ENCODE results near the gene PRRX1.

PRRX1 gene

DNA sequence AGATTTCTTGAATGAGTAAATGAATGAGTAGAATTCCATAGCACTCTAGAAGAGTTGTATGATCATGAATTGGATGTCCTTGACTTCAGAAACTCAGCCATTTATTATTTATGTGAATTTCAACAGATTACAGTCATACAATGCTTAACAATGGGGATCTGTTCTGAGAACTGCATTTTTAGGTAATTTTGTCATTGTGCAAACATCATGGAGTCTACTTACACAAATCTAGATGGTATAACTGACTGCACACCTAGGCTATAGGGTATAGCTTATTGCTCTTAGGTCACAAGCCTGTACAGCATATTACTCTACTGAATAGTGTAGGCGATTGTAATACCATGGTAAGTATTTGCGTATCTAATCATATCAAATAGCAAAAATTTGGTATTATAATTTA lies 59.6 kb downstream of the PRRX1 start:
- no peak for DNase-seq

DNA sequence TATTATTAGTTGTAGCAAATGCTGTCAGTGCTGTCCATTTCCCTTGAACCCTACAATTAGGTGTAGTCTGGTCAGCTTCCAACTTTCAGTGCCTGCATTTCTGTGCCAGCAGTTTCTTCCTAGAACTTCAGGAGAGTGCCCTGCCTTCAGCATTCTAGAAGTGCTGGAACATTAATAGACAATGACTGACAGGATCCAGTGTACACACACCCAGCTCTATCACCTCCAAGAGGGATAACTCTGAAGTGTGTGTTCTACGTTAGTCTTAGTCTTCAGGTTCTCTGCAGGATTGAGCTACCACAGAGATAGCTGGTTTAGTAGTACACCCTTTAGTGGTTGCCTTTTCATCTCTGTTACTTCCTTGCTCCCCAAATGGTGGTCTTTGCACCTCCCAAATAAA lies 61.4 kb downstream of the PRRX1 start:
- no peak for DNase-seq

DNA sequence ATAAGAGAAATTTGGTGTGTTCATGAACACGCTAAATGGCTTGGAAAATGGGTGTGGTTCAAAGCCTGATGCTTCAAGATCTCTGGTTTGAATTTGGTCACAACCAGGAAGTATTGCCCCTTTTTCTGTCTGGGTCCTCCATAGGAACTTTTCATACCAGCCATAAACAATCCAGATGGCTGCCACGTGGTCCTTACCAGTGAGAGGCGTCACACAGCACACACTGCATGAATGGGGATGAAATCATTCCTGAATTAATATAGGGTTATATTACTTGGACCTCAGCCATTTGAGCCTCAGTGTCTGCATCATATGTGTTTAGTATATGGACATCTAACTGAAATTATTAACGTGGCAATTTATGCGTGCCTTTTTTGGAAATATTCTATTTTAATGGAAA lies 64.0 kb downstream of the PRRX1 start:
- DNase-seq: no peak

DNA sequence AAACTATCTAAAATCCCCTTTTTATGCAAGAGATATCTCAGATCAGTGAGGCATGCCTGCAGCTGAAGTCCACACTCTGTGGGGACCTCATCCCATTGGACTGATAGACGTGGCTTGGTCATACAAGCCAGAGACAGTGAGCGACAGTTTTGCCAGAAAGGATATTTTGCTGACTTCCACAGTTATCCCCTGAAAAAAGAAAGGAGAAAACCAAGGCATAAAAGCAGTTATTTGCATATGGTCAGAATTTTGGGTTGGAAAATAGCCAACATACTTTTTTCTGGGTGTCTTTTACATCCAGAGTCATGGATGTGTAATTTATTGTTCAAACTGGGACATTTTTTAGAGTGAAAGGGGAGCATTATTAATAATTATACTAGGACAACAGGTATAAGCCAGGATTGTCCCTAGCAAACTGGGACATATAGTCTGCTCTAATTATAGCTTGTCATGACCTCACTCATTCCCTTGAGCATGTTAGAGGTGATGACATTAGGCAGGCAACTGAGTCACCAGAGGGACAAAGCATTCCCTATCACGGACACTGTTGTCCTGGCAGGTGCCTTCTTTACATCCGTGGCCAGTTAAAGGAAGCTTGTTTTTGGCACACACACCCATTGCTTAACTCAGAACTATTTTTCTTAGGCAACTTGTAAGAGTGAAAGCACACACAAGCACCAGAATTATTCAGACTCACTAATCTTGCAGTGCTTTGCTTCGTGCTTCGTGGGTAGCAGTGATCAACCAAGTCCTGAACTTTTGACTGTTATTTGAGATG lies 65.5 kb downstream of the PRRX1 start:
- DNase-seq: no peak

DNA sequence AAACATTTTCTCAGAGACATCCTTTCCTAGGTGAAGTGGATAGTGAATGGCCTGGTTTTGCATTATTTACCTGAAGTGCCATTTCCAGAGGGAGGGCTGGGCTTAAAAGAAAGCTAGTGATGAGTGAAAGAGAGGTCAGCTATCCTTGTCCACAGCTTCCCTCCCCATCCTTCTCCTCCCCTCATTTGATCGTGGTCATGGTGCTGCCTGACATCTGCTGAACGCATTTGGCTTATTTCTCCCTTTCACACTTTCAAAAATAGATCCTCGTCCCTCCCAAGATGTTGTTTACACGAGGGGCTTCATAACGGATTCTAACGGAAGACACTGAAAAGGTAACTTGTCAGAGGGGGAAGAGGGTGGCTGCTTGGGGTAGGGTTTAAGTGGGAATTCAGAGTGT lies 66.1 kb downstream of the PRRX1 start:
- no peak for DNase-seq

DNA sequence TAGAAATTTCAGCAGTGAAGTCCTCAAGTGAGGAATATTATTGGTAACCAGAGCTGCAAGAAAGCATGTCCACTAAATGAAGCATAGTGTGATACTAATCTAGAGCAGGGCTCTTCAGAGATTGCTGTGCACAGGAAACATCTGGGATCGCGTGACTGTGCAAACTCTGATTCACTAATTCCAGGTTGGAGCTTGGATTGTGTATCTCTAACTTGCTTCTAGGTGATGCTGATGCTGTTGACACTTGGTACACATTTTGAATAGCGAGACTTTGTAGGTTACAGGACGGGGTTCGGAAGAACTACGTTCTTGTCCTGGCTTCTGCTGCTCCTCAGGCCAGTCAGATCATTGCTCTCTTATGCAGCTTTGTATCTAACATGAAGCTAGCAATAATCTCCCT lies 66.5 kb downstream of the PRRX1 start:
- DNase-seq: no peak

DNA sequence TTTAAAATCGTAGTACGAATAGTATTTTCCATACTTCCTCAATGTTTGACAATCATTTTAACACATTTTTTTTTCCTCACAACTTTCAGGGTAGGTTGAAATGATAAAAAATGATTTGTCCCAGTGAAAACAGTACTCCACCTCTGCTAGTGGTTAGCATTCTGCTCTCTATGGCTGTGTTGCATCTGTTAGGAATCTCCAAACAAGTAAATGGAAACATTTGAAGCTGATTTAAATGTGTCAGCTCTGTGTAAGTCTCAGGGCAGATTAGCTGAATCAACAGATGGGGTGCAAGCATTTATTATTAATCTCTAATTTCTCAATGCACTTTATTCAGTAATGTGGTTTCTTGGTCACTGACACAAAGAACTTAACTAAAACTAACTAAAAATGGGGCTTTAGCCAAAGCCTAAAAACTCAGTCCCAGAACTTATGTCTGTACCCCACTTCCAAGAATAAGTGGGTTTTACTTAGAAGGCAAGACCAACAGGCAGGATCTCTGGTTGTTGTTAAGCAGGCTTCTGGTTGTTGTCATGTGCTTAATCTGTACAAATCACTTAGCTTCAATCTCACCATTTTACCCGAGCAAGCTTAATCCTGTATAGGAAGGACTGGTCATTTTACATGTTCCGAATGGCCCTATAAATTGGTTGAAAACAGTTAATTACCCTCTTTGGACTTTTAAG lies 67.8 kb downstream of the PRRX1 start:
- DNase-seq: no peak

DNA sequence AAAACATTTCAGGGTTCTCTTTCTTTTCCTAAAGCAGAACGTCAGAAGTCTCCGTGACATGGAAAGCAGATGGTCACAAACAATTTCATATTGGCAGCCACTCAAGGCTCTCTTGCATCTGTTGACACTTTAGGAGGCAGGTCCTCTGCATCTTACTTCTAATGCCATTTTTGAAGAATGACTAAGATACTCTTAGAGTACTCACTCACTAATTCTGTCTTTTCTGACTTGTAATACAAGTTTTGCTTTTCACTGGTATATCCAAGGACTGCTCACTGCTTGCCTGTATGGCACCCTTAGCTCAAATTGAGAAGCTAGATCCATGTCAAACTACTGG lies 68.3 kb downstream of the PRRX1 start:
- DNase-seq: no peak

DNA sequence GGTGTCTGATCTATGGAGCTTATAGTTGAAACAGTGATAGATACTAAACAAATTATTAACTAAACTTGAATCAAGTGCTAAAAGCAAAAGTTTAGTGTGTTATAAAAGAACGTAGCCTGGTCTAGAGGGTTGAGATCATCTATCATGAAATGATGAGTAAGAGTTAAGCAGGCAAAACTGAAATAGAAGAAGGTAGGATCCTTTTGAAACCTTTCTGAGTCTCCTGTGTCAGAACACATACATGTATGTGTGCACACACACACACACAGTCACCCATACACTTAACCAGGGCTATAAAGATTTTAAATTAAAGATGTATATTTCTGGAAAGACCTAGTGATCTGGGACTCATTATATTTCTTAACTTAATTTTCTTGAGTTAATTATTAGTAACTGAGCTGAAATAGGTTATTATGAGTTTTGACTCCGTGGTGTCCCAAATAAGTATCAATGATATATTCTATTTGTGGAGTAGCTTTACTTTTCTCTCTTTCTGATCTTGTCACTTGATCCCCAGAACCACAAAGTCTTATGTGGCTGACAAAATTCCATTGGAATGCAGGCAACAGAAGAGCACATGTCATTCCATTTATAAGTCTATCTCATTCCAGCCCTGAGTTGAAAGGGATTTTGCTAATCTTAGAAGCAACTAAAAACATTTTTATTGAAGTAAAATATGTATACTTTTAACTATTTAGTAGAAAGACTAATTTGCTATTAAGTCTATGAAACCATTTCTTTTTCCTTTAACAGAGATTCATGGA lies 70.7 kb downstream of the PRRX1 start:
- no peak for DNase-seq

DNA sequence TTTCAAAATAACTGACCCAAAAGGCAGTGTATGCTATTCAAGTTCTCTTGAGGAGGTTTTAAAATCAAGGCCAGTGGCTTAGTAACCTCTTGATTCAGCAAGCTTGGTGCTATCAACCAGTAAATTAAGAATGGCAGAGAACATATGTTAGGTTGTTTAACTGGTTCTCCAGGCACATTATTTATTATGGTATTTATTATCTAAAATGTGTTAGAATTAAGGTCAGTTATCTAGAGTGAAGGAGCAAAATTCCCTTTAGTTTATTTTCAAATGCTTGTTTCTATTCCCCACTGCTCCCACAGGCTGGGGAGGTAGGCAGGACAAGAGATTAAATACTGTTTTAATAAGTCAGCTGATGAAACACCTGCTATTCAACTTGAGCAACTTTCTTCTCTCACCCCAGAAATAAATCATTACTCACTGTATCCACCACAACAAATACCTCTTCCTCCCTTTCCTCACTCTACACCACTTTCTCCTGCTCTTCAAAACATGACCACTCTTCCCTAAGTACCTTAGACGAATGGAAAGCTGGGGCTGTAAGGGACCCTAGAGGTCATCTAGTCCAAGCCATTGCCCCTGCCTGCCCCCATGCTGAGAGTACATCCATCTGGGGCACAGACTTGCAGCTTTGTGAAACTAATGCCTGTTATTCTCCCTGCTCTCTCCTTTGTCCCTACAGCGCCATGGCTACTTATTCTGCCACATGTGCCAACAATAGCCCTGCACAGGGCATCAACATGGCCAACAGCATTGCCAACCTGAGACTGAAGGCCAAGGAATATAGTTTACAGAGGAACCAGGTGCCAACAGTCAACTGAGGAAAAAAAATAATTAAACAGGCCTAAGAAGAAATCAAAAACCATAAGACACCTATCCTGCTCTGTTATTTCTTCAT lies 71.7 kb downstream of the PRRX1 start:
- no peak for DNase-seq

DNA sequence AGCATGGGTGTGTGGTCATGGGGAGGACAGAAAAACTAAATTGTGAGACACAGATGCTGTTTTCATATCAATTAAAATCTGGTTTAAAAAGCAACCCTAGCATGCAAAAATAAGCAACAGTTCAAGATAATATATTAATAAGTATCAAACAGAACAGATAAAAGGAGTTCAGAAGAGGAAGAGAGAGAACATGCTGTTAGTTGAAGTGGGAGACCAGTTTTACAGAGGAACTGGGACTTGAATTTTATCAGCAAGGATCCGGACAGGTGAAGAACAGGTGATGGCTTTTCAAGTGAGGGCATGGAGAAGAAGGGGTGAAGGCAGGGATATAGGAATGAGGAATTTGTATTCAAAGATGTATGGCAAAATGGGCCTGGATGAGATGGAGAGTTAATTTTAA lies 75.9 kb downstream of the PRRX1 start:
- no peak for DNase-seq

DNA sequence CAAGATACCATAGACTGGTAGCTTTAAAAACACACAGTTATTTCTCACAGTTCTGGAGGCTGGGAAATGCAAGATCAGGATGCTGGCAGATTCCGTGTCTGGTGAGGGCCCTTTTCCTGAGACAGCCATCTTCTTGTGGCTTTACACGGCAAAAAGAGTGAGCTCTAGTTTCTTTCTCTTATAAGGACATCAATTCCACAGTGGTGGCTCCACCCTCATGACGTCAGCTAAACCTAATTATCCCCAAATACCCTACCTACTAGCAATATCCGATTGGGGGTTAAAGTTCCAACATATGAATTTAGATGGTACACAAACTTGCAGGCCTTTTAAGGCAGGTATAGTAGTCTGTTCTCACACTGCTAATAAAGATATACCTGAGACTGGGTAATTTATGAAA lies 77.7 kb downstream of the PRRX1 start:
- DNase-seq: no peak

DNA sequence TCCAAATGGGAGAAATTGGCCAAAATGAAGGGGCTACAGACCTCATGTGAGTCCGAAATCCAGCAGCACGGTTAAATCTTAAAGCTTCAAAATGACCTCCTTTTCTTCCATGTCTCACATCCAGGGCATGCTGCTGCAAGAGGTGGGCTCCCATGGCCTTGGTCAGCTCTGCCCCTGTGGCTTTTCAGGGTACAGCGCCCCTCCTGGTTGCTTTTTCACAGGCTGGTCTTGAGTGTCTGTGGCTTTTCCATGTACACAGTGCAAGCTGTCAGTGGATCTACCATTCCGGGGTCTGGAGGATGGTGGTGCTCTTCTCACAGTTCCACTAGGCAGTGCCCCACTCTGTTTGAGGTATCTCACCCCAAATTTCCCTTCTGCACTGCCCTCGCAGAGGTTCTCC lies 78.7 kb downstream of the PRRX1 start:
- no peak for DNase-seq

DNA sequence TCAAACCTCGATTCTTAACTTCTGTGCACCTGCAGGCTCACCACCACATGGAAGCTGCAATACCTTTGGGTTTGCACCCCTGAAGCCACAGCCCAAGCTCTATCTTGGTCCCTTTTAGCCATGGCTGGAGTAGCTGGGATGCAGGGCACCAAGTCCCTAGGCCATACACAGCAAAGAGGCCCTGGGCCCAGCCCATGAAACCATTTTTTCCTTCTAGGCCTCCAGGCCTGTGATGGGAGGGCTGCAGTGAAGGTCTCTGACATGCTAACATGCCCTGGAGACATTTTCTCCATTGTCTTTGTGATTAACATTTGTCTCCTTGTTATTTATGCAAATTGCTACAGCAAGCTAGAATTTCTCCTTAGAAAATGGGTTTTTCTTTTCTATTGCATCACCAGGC lies 79.2 kb downstream of the PRRX1 start:
- DNase-seq: no peak

DNA sequence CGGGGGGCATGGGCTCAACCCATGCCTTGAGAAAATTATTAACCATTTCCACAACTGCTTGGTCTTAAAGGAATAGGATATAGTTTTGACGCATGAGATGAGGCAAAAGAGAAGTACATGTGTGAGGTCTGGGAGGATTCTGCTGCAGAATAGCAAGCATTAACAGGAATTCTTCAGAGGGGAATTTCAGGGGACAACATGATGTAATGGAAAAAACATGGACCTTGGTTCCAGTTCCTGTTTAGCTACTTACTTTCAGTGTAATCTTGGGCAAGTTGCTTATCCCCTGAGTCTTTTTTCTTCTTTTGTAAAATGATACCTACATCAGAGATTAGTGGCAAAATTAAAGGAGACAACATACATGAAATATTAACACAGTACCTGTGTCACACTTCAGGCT lies 85.6 kb downstream of the PRRX1 start:
- no peak for DNase-seq

DNA sequence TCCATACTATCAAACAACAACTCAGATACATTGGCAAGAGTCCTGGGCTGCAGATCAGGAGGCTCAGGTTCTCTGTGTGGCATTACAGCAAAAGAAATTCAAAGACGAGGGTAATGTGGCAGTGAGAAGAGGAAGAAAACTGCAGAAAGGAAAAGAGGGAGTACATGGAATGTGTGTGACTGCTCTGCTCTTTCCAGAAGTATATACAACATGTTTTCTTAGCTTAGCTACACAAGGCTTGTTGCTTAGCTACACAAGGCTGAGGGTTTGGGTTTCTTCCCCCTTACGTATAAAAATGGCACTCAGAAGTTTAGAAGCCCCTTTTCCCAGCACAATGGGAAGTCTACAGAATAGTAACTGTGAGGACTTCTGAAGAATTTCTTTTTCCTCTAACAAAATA lies 86.0 kb downstream of the PRRX1 start:
- no peak for DNase-seq

DNA sequence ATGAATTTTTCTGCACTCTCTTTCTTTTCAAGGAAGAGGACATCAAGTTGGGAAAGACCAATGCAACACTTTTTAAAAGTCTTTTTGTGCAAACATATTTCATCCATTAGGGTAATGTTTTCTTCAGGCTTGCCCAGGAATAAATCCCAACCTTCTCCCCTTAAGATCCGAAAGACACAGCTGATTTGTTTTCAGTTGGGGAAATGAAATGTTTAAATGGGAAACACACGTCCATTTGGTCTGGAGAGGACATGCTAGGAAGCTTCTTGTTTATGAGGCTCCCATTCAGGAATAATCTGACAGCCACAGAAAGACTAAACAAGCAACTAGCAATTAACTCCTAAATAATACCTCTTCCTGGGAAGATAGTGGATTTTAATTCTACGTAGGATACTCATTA lies 91.9 kb downstream of the PRRX1 start:
- DNase-seq: no peak

DNA sequence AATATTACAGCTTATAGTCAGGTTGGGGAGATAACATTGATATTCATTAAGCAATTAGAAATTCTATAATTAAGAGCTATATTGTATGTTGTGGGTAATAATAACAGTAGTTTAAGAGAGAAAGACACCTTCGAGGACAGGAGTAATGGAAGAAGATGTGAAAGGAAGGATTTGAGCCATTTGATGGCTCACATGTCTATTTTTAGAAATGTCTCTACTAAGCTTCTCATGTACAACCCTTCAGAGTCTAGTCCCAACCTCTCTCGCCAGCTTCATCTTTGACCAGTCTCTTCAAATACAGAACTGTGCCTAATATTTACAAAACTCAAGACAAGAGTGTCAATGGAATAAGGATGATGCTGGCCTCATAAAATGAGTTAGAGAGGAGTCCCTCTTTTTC lies 95.1 kb downstream of the PRRX1 start:
- DNase-seq: no peak

DNA sequence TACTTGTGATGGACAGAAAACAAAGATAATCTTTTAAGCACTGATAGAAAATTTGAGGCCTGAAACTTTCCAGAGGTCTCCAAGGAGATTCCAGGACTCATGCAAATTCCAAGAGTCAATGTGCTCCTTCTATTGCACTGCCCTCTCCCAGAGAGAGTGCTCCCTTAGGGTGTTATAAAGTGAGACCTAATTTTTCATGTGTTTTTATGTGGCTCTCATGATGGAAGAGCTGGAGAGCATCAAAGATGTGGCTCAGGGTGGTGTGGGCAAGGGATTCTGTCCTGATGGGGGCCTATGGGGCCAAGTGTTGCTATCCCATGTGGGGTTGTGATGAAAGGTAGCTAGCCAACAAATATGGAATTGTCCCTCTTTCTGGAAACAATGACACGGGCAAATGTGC lies 101.3 kb downstream of the PRRX1 start:
- DNase-seq: no peak

DNA sequence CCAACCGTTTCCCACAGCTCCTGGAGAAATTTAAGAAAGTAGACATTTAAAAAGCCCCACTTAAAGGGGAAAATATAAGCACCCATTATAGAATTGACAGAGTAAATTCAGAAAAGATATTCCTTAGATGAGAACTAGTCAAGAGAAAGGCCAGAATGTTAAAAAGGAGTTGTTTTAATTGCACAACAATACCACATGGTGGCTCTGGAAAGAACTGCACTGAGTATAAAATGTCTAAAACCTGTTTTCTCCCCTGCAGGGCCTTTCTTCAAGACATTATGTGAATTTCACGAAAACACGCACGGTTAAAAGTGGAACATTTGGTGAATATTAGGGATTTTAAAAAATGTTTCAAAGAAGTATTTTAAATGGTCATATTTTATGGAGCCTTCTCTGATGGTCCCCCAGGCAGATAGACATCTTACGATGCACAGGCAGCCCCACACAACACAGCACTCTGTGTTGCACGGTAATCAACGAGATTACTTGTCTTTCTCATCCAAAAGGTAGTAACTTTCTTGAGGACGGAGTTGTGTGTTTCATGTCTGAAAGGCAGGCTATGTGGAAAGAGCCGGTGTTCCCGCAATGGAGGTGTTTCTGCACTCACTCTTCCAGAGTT lies 101.9 kb downstream of the PRRX1 start:
- no peak for DNase-seq

DNA sequence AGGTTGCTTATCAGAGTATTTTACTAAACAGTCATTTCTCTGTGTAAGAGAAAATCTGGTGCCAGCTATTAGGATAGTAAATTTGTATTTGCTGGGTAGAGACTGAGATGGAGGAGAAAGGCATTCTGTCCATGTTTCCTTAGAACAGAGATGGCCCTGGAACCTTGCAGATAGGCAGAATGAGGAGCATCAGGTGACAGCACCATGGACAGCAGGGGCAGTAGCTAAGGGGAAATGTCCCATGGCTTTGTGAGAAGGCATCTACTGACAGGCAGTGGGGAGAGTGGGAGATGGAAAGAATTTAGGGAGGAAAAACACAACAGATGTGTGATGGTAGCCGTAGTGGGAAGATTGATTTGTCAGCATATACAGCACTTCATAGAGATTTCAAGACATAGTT lies 105.0 kb downstream of the PRRX1 start:
- DNase-seq: peak; percentile 64

DNA sequence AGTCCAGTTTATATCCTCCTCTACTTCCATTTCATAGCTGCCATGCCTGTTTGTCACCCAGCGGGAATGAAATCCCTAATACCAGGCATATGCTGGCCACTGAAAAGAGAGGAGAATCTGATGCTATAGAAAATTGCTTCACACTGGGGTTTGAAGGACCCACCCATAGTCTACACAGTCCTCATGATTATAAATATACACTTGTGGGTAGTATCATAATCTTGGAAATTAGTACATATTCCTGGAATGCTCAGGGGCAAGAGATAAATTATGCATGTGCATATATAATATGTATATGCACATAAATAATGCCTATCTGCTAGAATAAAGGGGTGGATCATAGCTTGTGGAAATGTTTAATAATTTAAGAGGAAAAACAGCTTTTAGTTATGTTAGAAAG lies 105.8 kb downstream of the PRRX1 start:
- no peak for DNase-seq

DNA sequence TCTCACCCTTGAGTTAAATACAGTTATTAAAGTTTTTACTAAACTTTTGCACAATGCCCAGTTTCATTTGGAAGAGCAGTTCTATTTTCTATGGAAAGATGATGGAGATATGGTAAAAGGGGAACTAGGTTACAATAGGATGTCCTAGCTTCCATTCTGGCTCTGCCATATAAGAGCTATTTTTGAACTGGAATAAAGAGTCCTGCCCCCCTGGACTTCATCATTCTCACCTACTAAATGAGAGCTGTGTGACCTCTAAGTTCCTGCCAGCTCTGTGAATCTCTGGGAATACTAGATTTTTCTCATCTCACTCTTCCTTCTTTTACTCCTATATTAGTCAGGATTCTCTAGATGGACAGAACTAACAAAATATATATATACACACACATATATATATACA lies 106.3 kb downstream of the PRRX1 start:
- no peak for DNase-seq
